ENCODE results near the gene MORN1.

GRCh38 chr1:2380816-2381591 is 10.3 kb downstream of the MORN1 start:
- TF ChIP-seq POLR2A (IDR thresholded peaks at IDR 0.05; ENCODE audit: low read length) (no peak), GATA1 (IDR thresholded peaks at IDR 0.05; ENCODE audit: low read depth, low read length) (no peak)

All from erythroblast (primary cell).